Measurements from ENCODE around the gene OXCT1.
A peak's percentile ranks its signal among the peaks of the same experiment; 100 is the strongest.

OXCT1 gene

GRCh38 chr5:41869724-41870626, at the start of gene OXCT1:
TSS of gene OXCT1 (minus strand) at chr5:41870425. CDS start at chr5:41870358, 67 bp downstream.
- DNase-seq, result peak; percentile 81

- DNase-seq, result no peak
Observed at GRCh38 chr5:41918105-41918504, 47.9 kb upstream of the OXCT1 start.

GRCh38 chr5:41908374-41909079, 38.3 kb upstream of the OXCT1 start:
- no peak for DNase-seq

GRCh38 chr5:41906151-41906550, 35.9 kb upstream of the OXCT1 start:
- DNase-seq, result no peak

- DNase-seq, result peak; percentile 99
Observed at GRCh38 chr5:41903892-41904799, 33.9 kb upstream of the OXCT1 start, which contains the start of gene RIMOC1. TSS of gene RIMOC1 (plus strand) at chr5:41904344. CDS start at chr5:41904368, 24 bp downstream.

- no peak for DNase-seq
Observed at GRCh38 chr5:41903382-41903891, 33.2 kb upstream of the OXCT1 start.

GRCh38 chr5:41896230-41896629, 26.0 kb upstream of the OXCT1 start:
- DNase-seq, result no peak

GRCh38 chr5:41893074-41893851, 23.0 kb upstream of the OXCT1 start:
- no peak for DNase-seq

GRCh38 chr5:41892031-41892430, 21.8 kb upstream of the OXCT1 start:
- no peak for DNase-seq

- DNase-seq, result no peak
Observed at GRCh38 chr5:41891066-41891707, 21.0 kb upstream of the OXCT1 start.

- DNase-seq, result no peak
Observed at GRCh38 chr5:41885286-41885685, 15.1 kb upstream of the OXCT1 start.

GRCh38 chr5:41883936-41884335, 13.7 kb upstream of the OXCT1 start:
- no peak for DNase-seq

- no peak for DNase-seq
Observed at GRCh38 chr5:41883243-41883642, 13.0 kb upstream of the OXCT1 start.

- no peak for DNase-seq
Observed at GRCh38 chr5:41882765-41883164, 12.5 kb upstream of the OXCT1 start.

- DNase-seq, result no peak
Observed at GRCh38 chr5:41878643-41879478, 8.6 kb upstream of the OXCT1 start.

GRCh38 chr5:41878173-41878572, 7.9 kb upstream of the OXCT1 start:
- no peak for DNase-seq

- no peak for DNase-seq
Observed at GRCh38 chr5:41877408-41877807, 7.2 kb upstream of the OXCT1 start.

GRCh38 chr5:41876678-41877077, 6.5 kb upstream of the OXCT1 start:
- no peak for DNase-seq

- no peak for DNase-seq
Observed at GRCh38 chr5:41875121-41875520, 4.9 kb upstream of the OXCT1 start.

GRCh38 chr5:41874512-41875060, 4.4 kb upstream of the OXCT1 start:
- no peak for DNase-seq
